Suprapubic skin (tissue), 4 donors: ENCODE data around the gene ENPP5. TPM values are rescaled to one million over a fixed set of nuclear protein-coding genes. Genes with fewer than 3 reads are reported as not detected.

Experiments used
- DNase-seq, 2 donors: peaks; one replicate each; pipeline ENCODE4 v3.0.0-alpha.2; 2019; ENCODE audit warnings: low spot score in 2 of 2
- H3K27ac ChIP-seq: fragments of 200-600 bp; sonication (generic); one replicate; pipeline ENCODE4 v1.5.1; 2019
- H3K27me3 ChIP-seq: fragments of 200-600 bp; sonication (generic); one replicate; pipeline ENCODE4 v1.5.1; 2019
- H3K36me3 ChIP-seq: fragments of 200-600 bp; sonication (generic); one replicate; pipeline ENCODE4 v1.5.1; 2019
- H3K4me1 ChIP-seq: fragments of 200-600 bp; sonication (generic); one replicate; pipeline ENCODE4 v1.5.1; 2019
- H3K4me3 ChIP-seq: fragments of 200-600 bp; sonication (generic); one replicate; pipeline ENCODE4 v1.5.1; 2019; ENCODE audit warnings: mild to moderate bottlenecking
- H3K9me3 ChIP-seq: fragments of 200-600 bp; sonication (generic); one replicate; pipeline ENCODE4 v1.5.1; 2019
- EP300 ChIP-seq: sonication (generic); formaldehyde crosslinking; IDR thresholded peaks from one replicate; pipeline ENCODE4 v1.6.1; 2017; ENCODE audit warnings: antibody characterized with exemption
- POLR2A ChIP-seq, 2 donors: fragments of 450-650 bp; IDR thresholded peaks; one replicate each; pipeline ENCODE4 v1.6.1; 2017; ENCODE audit warnings: antibody characterized with exemption in 2 of 2, mild to moderate bottlenecking in 2 of 2, moderate library complexity in 2 of 2
- POLR2AphosphoS5 ChIP-seq, 3 donors: sonication (generic); formaldehyde crosslinking; IDR thresholded peaks; one replicate each; pipeline ENCODE4 v1.6.1; 2017; ENCODE audit warnings: antibody characterized with exemption in 3 of 3
- WGBS: methylation state at CpG from one replicate; pipeline ENCODE4 v1.1.5; 2018; 5-methylcytosine and 5-hydroxymethylcytosine counted together
- total RNA-seq, 4 donors: library from RNA; depleted of rRNA; stranded (reverse); fragments of >200 nt; gene quantifications; one replicate each; pipeline ENCODE4 v1.1.0, GENCODE V29; 2016
- TF ChIP-seq, protein P1 (sequence below), 2 donors: fragments of 200-600 bp in 1 of 2; fragments of 450-650 bp in 1 of 2; sonication (generic) in 1 of 2; IDR thresholded peaks; one replicate each; pipeline ENCODE4 v1.5.1; 2016 to 2019; ENCODE audit warnings: antibody characterized with exemption in 2 of 2, mild to moderate bottlenecking in 1 of 2, moderate library complexity in 1 of 2

Gene ENPP5
- total RNA-seq, 4 donors from 2014 or later = 0.98 to 4.5 (median 3.1) TPM

DNA sequence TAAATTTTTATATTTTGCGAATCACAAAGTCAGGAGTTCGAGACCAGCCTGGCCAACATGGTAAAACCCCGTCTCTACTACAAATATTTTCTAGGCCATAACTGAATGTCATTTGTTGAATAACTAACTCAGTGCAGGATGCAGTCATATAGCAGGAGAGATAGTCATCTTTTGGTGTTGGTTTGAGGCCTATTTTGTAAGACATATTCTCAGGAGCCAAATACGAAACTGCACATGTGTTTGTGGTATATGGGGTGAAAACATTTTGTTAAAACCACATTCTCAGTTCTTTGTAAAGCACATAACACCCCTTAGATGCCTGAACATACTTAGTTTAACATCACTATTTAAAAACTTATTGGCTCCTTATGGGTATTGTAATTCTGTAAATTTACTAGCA is 4.7 kb upstream of the ENPP5 start:
- DNase-seq = no peak
- TF ChIP-seq POLR2AphosphoS5 (IDR thresholded peaks at IDR 0.05) (no peak), EP300 (no peak), POLR2A (IDR thresholded peaks at IDR 0.05) (no peak)
- TF ChIP-seq, protein P1, sequence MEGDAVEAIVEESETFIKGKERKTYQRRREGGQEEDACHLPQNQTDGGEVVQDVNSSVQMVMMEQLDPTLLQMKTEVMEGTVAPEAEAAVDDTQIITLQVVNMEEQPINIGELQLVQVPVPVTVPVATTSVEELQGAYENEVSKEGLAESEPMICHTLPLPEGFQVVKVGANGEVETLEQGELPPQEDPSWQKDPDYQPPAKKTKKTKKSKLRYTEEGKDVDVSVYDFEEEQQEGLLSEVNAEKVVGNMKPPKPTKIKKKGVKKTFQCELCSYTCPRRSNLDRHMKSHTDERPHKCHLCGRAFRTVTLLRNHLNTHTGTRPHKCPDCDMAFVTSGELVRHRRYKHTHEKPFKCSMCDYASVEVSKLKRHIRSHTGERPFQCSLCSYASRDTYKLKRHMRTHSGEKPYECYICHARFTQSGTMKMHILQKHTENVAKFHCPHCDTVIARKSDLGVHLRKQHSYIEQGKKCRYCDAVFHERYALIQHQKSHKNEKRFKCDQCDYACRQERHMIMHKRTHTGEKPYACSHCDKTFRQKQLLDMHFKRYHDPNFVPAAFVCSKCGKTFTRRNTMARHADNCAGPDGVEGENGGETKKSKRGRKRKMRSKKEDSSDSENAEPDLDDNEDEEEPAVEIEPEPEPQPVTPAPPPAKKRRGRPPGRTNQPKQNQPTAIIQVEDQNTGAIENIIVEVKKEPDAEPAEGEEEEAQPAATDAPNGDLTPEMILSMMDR (IDR thresholded peaks at IDR 0.05) = no peak
- WGBS = 86% methylated on average over 4 of the region's 4 CpGs
- no peak overlapping the region for H3K4me3 ChIP-seq
- H3K27me3 ChIP-seq = peaks cover 7% of the 10 kb centered on the region
- no peaks in the 10 kb centered on the region for H3K36me3 ChIP-seq
- no peaks in the 10 kb centered on the region for H3K9me3 ChIP-seq
- H3K4me1 ChIP-seq = peaks cover 13% of the 10 kb centered on the region
- H3K27ac ChIP-seq = no peak overlapping the region

DNA sequence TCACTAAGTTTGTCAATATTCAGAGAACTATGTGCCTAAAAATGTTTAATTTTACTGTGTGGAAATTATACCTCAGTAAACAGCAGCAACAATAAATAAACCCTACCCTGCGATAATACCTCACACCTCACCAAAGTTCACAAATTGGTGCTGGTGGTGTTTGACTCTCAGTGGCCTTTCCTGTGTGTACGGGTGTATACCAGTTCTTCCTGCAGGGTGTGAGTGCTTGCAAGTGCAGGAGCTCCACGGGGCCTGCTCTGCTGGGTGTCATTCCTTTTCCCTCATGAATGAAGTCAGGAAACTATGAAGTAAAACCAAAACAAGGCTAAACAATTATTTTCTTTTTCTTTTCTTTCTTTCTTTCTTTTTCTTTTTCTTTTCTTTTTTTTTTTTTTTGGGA is 4.1 kb upstream of the ENPP5 start:
- TF ChIP-seq POLR2A (IDR thresholded peaks at IDR 0.05) (no peak), POLR2AphosphoS5 (IDR thresholded peaks at IDR 0.05) (no peak), EP300 (no peak)
- TF ChIP-seq, protein P1 (IDR thresholded peaks at IDR 0.05) = no peak
- Histone ChIP-seq H3K27ac (no peak overlapping the region), H3K4me3 (no peak overlapping the region), H3K4me1 (peaks cover 18% of the 10 kb centered on the region), H3K36me3 (no peaks in the 10 kb centered on the region), H3K27me3 (peaks cover 9% of the 10 kb centered on the region), H3K9me3 (no peaks in the 10 kb centered on the region)
- DNase-seq = no peak
- 67% methylated on average over 3 of the region's 3 CpGs for WGBS

DNA sequence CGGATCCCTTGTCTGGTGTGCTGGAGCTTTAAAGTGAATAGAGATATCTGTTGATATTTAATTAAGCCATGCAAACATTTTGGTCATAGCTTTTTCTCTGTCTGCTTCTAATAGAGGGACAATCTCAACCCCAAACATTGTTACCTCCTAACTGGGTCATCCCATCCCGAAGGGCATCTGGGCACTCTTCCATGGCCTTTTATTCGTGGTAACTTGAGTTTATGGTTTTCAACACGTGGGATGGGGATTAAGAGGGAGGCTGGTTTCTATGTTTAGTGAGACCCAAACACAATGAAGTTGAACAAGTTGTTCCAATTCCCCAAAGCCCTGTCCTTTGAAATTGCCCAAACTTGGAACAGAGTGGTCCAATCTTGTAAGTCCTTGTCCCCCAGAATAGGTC is 1.4 kb upstream of the ENPP5 start:
- Histone ChIP-seq H3K9me3 (no peaks in the 10 kb centered on the region), H3K27me3 (peaks cover 9% of the 10 kb centered on the region), H3K36me3 (no peaks in the 10 kb centered on the region), H3K27ac (no peak overlapping the region), H3K4me1 (peaks cover 18% of the 10 kb centered on the region), H3K4me3 (no peak overlapping the region)
- no peak for DNase-seq
- WGBS = 53% methylated on average over 4 of the region's 4 CpGs
- TF ChIP-seq POLR2AphosphoS5 (IDR thresholded peaks at IDR 0.05) = no peak
- no peak for TF ChIP-seq POLR2A (IDR thresholded peaks at IDR 0.05)
- TF ChIP-seq, protein P1 (IDR thresholded peaks at IDR 0.05) = no peak
- no peak for TF ChIP-seq EP300

DNA sequence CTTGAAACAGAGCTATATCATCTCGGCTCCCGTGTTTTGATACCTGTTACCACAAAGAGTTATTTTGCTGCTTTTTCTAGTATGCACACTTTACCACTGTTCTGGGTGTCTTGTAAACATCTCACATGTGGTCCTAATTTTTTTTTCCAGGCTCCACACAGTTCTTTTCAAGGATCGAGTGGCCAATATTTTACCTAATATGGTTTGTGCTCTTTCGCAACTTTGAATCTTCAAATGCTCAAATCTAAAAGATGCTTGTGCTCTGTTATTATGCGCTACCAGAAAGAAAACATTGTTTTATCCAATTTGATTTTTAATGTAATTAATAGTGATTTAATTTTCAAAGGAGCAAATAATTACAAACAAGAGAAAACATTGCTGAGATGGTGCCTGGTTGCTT is 10.7 kb downstream of the ENPP5 start:
- no peak overlapping the region for H3K4me3 ChIP-seq
- no peak for DNase-seq
- no peak overlapping the region for H3K27ac ChIP-seq
- no peaks in the 10 kb centered on the region for H3K4me1 ChIP-seq
- no peaks in the 10 kb centered on the region for H3K9me3 ChIP-seq
- WGBS = 69% methylated on average over 5 of the region's 5 CpGs
- H3K27me3 ChIP-seq = no peaks in the 10 kb centered on the region
- TF ChIP-seq POLR2A (IDR thresholded peaks at IDR 0.05) (no peak), EP300 (no peak), POLR2AphosphoS5 (IDR thresholded peaks at IDR 0.05) (no peak)
- TF ChIP-seq, protein P1 (IDR thresholded peaks at IDR 0.05) = no peak
- no peaks in the 10 kb centered on the region for H3K36me3 ChIP-seq

DNA sequence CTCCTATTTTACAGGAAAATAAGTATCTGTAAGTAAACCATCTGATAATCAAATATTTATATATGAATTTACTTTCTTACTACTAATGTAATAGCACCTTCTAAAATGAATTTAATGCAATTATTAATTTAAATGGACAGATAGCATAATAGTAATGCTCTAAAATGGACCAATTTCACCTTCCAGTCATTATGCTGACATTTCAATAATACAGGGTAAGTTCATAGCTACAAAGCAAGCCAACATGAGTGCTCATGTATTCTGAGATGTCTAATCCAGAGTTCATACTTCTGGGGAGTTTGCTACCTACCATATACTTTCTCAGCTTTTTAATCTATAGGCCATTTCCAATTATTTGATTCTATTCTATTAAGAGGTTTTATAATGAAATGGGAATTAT is 11.6 kb downstream of the ENPP5 start:
- no peaks in the 10 kb centered on the region for H3K36me3 ChIP-seq
- H3K9me3 ChIP-seq = no peaks in the 10 kb centered on the region
- no peak overlapping the region for H3K27ac ChIP-seq
- no peaks in the 10 kb centered on the region for H3K4me1 ChIP-seq
- H3K27me3 ChIP-seq = no peaks in the 10 kb centered on the region
- no peak for DNase-seq
- TF ChIP-seq, protein P1 (IDR thresholded peaks at IDR 0.05) = no peak
- TF ChIP-seq POLR2A (IDR thresholded peaks at IDR 0.05) = no peak
- H3K4me3 ChIP-seq = no peak overlapping the region
